Hepatic stellate cell (primary cell): ENCODE measurements around the gene PERCC1.
"Not testable (repeated sequence)": the region's sequence is repeated elsewhere in the genome, so short reads cannot be mapped to it uniquely, and the experiment has no call there.

Experiments
- DNase-seq: peaks from one replicate; pipeline ENCODE4 v3.0.0; 2011; ENCODE audit warnings: low spot score

PERCC1 gene

DNA sequence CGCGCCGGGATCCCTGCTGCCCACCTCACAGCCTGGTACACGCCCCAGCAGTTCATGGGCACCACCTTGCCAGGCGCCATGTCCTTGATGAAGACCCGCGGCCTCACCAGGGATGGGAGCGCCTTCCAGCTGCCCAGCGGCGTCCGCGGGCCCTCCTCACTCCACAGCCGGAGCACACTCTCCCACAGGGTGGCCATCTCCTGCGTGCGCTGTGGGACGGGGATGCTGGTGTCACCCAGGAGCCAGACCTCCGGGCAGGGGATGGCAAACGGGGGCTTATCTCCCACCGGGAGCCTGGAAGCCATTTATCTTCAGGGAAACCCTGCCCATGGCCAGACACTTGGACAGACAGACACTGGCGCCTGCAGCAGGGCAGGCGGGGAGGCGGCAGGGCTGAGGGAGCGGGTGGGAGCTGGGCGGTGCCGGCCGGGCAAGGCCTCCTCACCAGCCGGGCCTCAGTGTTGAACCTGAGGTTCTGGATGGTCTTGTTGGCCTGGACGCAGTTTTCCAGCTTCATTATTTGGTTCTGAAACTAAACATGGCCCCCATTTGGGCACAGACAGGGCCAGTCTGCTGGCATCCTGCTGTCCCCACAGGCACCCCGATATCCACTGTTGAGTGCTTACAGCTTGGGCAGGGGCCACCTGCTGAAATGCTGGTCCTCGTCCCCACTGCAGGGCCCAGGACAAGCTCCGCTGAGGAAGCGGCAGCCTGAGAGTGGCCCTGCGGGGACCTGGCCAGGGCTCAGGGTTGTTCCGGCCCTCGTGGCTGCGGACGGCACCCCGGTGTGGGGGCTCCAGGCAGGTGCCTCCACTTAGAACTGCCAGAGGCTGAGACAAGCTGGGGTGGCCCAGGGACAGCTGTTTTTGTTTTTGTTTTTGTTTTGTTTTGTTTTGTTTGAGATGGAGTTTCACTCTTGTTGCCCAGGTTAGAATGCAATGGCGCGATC lies 4.0 kb downstream of the PERCC1 start:
- DNase-seq: no peak

DNA sequence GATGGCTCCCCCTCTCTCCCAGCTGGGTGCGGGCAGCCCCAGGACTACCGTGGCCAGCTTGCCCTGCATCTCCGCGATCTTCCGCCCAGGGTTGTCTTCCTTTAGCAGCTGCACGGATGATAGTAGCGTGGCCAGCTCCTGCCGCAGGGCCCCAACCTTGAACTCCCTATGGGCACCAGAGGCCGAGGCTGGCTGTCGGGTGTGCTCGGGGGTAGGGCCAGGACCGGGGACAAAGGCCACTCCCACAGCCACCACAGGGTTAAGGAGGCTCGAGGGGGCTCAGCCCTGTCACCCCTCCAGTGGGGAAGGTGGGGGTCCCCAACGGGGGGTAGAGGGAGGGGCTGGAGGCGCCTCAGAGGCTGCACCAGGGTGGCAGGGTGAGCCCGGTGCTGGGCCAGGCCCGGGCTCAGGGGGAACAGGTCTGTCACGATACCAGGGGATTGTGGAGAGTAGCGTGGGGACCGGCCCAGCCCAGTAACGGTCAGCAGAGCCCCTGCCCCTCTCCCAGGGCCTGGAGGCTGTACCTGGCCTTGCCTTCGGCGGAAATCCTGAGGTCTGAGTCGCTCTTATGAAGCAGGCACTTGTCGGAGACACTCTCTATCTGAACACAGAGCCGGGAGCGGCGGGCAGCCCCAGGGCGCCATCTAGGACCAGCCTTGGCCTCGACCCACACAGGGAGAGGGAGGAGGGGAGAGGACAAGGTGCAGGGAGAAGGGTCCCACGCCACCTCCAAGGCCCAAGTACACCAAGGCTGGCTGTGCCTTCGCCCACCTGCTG lies 5.2 kb downstream of the PERCC1 start:
- no peak for DNase-seq

DNA sequence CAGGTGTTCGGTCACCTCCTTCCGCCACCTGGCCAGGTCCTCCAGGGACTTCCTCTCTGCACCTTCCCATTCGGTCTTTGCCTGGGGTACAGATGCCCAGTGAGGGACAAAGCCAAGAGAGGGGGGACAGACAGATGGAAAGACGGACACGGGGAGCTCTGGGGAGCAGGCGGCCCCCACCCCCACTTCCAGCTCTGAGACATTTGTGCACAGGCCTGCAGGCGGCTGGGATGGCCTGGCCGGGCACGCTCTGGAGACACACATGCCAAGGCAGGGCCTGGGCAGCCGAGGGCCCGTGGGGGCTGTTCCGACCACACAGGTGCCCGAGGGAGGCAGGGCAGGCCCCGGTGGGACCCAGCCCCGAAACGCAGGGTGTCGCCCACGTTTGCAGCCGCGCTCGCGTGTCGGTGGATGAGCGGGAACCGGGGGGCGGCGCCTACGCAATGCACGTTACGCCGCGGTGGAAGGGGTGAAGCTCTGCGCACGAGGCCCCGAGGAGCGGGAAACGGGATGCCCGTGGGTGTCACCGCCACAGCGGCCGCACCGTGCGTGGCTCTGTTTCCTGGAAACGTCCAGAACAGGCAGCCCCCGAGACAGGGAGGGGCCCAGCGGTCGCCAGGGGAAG lies 6.0 kb downstream of the PERCC1 start:
- no peak for DNase-seq

DNA sequence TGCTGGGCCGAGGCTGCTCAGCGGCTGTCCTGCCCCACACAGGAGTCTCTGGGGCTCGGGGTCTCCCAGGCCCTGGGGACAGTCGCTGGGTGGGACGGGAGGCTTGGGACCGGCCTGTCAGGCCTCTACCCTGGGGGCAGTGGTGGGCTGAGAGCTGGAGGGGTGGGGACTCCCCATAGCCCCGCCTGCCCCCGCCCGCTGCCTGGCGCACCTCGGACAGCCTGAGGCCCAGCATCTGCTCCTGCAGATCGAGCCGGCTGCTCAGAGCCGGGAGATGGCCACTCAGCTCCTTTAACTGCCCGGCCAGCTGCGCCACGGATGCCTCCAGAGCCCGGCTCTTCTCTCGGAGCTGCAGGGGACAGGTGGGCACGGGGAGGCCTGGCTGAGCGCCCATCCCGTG lies 6.7 kb downstream of the PERCC1 start:
- no peak for DNase-seq

DNA sequence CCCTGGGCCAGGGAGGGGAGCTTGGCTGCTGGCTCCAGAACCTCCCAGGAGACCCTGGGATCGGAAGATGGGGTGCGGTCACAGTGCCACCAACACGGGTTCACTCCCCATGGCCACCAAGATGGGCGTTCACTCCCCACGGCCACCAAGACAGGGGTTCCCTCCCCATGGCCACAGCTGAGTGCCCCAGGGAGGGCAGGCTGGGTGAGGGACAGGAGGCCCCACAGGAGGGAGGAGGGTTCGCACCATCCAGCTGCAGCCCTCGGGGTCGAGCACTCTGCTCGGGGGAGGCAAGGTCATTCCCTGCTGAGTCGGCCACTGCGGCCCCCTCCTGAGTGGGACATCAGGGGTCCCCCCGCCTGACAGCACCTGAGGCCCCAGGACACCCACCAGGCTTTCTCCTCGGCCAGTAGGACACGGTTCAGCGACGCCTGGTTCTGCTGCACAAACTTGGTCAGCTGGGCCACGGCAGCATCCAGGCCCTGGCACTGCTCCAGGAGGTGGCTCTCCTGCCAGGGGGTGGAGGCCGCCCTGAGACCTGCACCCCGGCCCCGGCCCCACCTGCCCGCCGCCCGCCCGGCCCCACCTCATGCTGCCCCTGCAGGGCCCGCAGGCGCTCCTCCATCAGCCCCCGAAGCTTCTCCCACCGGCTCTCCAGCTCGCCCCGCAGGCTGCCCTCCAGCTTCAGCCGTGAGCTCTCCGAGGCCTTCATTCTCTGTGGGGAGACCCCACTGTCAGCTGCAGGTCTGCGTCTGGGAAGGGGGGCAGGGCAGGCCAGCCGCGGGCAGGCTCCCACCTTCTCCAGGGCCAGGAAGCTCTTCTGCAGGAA lies 7.6 kb downstream of the PERCC1 start:
- DNase-seq: no peak

DNA sequence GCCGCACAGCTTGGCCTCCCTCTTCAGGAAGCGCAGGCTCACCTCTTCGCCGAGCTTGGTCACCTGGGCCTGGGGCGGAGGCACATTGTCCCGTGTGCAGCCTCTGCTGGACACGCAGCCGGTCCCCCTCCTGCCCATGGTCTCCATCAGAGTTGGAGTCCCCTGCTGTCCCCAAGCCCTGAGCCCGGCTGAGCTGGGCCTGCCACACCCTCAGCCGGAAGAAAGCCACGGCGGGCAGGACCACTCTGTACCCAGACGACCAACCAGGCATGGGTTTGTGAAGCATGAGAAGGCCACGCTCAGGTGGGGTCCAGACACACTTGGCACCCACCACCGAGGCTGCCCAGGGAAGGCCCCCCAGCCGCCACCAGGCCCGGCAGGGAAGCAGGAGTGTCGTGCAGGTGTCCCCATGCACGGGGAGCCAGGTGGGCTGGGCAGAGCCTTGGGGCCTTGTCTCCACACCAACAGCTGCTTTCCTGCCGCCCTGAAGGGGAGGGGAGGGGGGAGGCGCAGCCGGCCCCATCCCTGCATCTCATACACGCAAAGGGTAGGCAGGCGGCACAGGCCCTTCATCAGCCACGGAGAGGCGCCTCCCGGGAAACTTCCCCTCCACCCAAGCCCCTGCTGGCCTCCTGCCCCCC lies 8.3 kb downstream of the PERCC1 start:
- DNase-seq: no peak

DNA sequence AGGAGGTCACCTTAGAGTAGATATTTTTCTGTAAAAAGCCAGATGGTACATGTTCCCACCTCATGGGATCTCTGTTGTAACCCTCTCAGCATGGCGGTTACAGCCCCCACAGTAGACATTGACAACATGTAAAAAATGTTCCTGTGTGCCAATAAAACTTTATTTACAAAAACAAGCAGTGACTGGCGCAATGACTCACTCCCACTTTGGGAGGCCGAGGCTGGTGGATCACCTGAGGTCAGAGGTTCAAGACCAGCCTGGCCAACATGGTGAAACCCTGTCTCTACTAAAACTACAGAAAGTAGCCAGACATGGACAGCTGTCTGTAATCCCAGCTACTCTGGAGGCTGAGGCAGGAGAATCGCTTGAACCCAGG lies 8.8 kb downstream of the PERCC1 start:
- DNase-seq: not testable (repeated sequence)

DNA sequence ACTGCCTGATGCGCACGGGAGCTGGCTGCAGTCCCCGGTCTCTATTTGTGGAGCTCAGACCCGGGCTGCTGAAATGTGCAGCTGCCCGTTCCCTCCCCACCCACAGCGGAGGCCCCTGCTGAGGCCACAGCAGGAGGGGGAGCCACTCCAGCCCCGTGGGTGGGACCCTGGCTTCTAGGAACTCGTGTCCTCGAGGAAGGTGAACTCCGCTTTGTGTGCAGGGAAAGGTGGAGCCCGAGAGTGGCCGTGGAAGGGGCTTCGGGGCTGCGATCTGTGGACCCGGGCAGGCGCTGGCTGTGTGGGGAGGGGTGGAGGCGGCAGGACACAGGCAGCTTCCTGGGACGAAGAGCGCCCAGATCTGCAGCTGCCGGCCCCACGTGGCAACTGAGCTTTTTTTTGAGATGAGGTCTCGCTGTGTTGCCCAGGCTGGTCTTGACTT lies 10.5 kb downstream of the PERCC1 start:
- no peak for DNase-seq

DNA sequence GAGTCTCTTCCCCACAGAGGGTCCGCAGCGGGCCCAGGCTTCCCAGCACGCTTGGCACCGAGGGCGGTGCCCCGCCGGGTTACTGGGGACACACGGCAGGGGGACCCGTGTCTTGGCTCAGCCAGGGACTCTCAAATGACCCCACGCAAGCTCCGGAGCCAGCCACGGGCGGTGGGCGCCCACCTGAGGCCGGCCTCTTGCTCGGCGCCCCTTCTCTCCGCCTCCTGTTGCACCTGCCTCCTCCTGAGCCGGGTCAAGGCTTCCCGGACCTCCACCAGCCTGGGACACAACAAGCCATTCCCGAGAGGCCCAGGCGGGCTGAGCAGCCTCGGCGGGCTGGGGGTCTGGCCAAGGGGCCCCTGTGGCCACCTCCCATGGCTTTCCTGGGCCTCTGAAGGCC lies 11.8 kb downstream of the PERCC1 start:
- DNase-seq: no peak

DNA sequence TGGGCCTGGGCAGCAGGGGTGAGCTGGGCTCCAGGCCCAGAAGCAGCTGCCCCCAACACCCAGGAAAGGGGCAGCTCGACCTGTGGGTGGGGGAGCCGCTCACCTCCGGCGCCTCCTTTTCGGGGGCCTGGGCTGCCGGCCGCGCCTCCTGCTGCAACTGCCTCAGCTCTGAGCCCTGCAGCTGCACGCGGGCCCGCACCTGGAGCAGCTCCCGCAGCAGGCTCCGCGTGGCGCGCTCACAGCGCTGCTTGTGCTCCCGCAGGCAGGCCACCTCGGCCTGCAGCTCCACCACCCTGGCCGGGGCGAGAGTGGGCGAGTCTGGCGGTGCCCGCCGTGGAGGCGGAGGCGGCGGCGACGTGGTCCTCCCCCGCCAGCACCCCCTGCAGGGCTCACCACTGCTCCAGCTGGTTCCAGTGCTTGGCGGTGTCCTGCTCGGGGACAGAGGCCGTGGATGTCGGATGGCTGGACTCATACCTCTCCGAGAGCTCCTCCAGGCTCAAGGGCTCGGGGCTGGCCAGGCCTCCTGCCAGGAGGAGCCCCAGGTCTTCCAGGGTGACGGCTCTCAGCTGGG lies 12.6 kb downstream of the PERCC1 start:
- no peak for DNase-seq

DNA sequence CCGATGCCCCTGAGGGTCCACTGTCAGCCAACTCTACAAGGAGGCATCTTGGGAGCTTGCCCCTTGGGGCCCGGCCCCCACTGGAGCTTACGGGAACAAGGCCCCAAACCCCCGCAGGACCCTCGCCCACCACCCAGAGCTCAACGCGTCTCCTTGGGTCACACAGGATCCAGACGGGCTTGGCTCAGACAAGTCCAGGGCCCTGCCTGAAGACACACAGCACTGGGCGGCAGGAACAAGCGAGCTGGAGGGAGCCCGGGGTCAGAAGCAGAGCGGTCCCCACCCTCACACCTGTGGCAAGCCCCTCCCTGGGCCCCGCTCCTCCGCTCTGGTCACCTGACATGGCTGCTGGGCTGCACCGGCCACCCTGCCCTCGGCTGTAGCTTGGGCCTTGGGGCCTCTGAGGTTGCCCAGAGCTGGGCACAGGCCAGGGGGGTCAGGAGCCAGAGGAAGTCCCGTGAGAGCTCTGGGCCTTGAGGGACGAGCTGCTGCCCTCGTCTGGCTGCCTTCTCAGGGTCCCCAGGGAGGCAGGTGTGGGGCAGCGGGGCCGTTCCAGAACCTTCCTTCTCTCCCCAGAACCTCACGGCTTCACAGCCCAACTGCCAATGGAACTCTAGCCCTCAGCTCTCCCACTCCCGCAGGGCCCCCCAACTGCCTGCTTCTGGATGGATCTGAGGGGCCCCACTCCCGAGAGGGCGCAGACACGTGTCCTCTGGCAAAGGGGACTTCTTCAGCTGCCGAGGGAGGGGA lies 13.3 kb downstream of the PERCC1 start, which contains the start of gene CCDC154:
Gene CCDC154, minus strand, starts transcription at position 577 of the 750 bp plus-strand sequence. Its CDS starts 234 bp downstream, at position 343.
- no peak for DNase-seq

DNA sequence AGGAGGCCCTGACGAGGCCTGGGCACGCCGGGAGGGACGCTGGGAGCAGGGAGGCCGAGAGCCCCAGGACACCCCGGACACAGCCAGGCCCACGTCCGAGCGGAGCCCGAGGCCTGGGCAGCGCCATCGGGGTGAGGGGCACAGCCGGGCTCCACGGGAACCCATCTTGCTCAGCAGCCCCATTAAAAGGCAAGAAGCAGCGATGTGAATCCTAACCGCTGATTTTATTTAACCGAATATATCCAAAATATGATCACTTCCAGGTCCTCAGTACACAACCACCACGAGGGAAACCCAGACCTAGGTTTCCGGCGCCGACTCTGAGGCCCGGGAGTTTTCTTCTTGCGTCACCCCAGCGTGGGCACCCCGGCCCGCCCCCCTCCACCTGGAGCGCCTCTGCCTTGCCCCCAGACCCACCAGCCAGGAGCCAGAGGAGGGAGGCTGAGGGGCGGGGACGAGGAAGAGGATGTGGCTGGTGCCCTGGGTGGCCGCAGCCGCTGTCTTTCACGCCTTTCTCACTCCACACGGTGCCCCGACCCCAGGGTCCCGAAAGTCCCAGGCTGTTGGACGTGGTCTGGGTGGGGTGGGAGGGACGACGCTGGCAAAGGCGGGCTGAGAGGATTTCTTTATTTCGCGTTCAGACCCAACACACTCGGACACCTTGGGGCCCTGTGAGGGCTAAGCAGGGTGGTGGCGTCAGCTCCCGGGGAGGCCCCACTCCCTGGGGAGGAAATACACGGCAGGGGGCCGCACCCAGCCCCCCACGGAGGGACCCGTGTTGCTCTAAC lies 14.0 kb downstream of the PERCC1 start:
- DNase-seq: no peak

DNA sequence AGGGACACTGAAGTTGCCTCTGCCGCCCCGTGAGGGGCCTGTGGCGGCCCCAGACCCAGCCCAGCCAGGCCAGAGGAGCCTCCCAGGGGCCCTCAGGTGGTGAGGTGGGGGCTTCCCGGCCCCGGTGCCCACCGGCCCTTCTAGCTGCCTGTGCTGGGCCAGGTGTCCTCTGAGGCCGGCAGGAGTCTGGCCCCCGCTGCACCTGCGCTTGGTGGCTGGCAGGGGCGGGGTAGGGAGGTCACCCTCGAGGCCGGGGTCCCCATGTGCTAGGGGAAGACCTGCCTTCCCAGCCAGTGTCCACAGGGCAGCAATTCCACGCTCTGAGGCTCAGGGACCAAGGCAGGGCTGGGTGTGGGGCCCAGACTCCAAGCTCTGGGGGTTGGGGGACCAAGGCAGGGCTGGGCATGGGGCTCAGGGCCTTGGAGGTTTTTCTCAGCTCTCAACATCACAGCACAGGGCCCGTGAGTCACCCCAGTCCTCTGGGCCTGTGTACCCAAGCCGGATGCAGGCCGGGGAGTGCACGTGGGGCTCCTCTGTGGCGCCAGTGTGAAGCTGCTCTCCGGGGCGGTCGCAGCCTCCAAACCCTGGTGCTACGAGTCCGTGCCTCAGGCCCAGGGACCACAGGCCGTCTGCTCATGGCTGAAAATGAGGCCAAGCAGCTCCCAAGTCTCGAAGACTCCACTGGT lies 14.8 kb downstream of the PERCC1 start:
- no peak for DNase-seq

DNA sequence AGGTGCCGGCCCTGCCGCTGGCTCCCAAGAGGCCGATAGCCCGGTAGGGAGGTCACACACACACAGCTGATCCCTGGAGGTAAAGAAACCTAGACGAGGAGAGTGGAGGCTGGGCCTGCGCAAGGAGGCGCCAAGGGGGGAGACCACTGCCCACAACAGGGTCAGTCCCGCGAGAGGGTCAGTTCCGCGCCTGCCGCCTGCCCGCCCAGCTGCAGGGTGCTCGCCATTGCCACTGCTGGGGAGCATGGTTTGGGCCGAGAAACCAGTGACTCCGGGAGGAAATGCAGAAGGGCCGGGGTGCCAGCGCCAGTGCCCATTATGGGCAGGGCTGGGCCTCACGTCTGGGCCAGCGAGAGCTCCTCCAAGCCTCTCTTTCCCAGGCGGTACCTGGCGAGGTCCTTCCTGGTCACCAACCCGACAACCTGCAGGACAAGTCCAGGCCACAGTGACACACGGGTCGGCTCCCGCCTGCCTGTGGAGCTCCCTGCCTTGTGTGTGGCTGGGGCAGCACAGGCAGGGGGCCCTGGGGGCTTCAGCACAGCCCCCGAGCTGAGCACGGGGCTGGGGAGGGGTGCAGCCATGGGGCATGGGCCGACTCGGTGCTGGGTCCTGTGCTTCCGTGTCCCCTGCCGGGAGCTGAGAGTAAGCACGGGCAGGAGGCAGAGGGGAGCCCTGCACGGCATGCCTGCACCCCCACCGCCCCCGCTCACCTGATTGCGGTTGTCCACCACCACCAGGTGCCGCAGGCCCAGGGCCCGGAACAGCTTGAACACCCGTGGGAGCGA lies 15.6 kb downstream of the PERCC1 start:
- DNase-seq: no peak

DNA sequence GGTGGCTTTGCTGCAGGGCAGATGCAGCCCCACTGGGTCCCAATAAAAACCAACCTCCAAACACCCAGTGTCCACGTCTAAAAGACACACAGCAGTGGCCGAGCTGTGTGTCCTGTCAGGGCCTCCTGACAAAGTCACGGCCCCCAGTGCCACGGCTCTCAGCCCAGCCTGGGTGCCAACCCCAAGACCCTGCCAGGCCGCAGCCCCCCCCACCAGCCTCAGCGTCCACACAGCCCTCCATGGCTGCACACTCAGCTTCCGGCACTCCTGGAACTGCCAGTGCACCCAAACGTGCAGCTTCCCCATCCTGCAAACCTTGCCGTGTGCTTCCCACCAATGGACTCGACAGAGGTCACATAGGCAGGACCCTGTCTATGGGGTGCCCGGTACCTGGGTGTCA lies 17.1 kb downstream of the PERCC1 start:
- DNase-seq: no peak

DNA sequence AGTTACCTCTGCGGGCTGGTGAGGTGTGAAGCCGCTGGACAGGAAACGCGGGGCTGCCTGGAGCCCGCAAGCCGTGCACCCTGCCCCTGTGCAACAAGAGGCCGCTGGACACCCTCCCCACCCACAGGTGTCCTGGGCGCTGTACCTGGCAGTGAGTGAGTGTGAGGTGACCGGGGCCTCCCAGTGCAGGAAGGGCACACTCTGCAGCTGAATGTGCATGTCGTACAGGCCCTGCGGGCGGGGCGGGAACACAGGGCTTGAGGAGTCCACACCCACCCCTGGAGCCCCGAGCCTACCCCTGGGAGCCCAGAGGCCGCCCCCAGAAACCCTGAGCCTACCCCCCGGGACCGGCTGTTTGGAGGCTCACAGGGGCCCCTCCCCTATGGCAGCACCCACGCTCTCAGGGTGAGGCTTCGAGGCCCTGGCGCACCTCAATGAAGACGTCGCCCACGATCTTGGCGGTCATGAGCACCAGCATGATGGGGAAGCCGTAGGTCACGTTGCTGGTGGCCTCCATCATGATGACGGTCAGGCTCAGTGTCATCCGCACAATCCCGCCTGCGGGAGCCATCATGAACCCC lies 17.7 kb downstream of the PERCC1 start:
- DNase-seq: no peak

DNA sequence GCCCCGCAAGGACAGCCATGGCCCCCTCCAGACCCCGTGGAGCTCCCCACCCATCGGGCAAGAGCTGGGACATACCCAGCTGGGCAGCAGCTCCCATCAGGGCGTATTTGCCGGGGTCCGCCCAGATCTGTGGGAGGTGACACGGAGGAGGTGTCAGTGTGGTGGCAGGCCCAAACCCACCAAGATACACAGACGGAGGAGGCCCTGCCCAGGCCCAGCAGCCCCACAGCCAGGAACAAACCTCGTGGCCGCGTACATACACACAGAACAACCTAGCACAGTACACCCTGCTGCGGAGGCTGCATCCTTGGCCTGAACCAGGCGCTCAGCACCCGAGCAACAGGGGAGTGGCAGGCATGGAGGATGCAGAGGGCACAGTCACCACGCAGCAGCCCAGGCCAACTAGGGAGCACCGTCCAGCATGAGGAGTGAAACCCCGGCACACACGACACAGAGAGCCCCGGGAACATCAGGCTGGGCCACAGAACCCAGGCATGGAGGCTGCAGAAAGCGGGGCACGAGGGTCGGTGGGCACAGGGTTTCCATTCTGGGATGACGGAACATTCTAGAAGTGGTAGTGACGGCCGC lies 18.4 kb downstream of the PERCC1 start:
- DNase-seq: no peak
